K562 (cell line): ENCODE results near the gene HMCN1. TPM values are rescaled to one million over a fixed set of nuclear protein-coding genes. Genes with fewer than 3 reads are reported as not detected.

Experiments used
- ATAC-seq: fragments of 200-7000 bp; cut with Tn5 transposase; 3 replicates; pipeline ENCODE4 v1.9.1; 2020; ENCODE audit warnings: moderate library complexity
- BruUV-seq: library from RNA; stranded (reverse); fragments of 400-500 nt; replicated peaks from 2 replicates; lab custom pipeline; 2021; lab: Mats Ljungman, UMichigan
- CTCF ChIA-PET: fragments of 300-600 bp; formaldehyde crosslinking; extraction: SDS; loops from one replicate; lab custom pipeline; 2021; ENCODE audit warnings: low intra/inter-chr PET ratio; lab: Yijun Ruan, JAX
- POLR2A ChIA-PET: fragments of 300-600, 350-650 bp; sonication (Branson Sonifier 250); formaldehyde crosslinking; extraction: SDS; loops from one replicate; lab custom pipeline; 2021; ENCODE audit warnings: antibody characterized with exemption, inconsistent platforms; lab: Yijun Ruan, JAX
- DNase-seq, 4 experiments: peaks; one replicate each; pipeline versions ENCODE4 v3.0.0 to v3.0.0-alpha.2; 2011 to 2018; ENCODE audit warnings: low spot score in 3 of 4, mixed read lengths in 3 of 4; ENCODE audit errors: extremely low read depth in 1 of 4
- FAIRE-seq: peaks from 2 replicates; lab custom pipeline; 2011; peaks lifted over from hg19 to GRCh38; lab: Jason Lieb, UNC
- H2AFZ ChIP-seq: 2 replicates; pipeline ENCODE4 v1.6.0; 2011; ENCODE audit warnings: low read depth, low read length, control low read depth, inconsistent platforms
- H3K27ac ChIP-seq: fragments of 200-600 bp; 3 replicates; pipeline ENCODE4 v1.8.0; 2011; ENCODE audit warnings: low read depth, mild to moderate bottlenecking, control low read depth, inconsistent platforms, low read length, moderate library complexity, mixed read lengths; ENCODE audit errors: extremely low read depth
- H3K27me3 ChIP-seq, 2 experiments: fragments of 300-600 bp in 1 of 2; 2 replicates in 1 of 2; 3 replicates in 1 of 2; pipeline versions ENCODE4 v1.6.0 to v1.8.0; 2011; ENCODE audit warnings: inconsistent platforms in 2 of 2, low read length in 2 of 2, mild to moderate bottlenecking in 1 of 2, mixed read lengths in 1 of 2, moderate library complexity in 1 of 2; ENCODE audit not compliant: control insufficient read depth in 2 of 2, insufficient read depth in 2 of 2
- H3K36me3 ChIP-seq: fragments of 300-600 bp; 3 replicates; pipeline ENCODE4 v1.8.0; 2011; ENCODE audit warnings: mild to moderate bottlenecking, low read length, inconsistent platforms; ENCODE audit not compliant: control insufficient read depth, insufficient read depth
- H3K4me1 ChIP-seq, 2 experiments: fragments of 200-600 bp in 1 of 2; replicated peaks in 1 of 2; 2 replicates in 1 of 2; 3 replicates in 1 of 2; pipeline versions ENCODE4 v1.5.1 to v1.8.0; 2011; ENCODE audit warnings: inconsistent platforms in 2 of 2, low read length in 2 of 2, mild to moderate bottlenecking in 1 of 2, mixed read lengths in 1 of 2, moderate library complexity in 1 of 2; ENCODE audit not compliant: control insufficient read depth in 2 of 2, insufficient read depth in 2 of 2
- H3K4me2 ChIP-seq: 2 replicates; pipeline ENCODE4 v1.6.1; 2011; ENCODE audit warnings: low read length, control low read depth, inconsistent platforms, mixed read lengths; ENCODE audit not compliant: insufficient read depth
- H3K4me3 ChIP-seq: fragments of 200-600 bp; sonication (generic), shearing (Covaris generic); 2 replicates; pipeline ENCODE4 v1.5.1; 2016; ENCODE audit warnings: control low read depth, inconsistent platforms
- H3K79me2 ChIP-seq: fragments of 200-600 bp; 3 replicates; pipeline ENCODE4 v1.8.0; 2011; ENCODE audit warnings: low read length, inconsistent platforms; ENCODE audit not compliant: control insufficient read depth, insufficient read depth
- H3K9ac ChIP-seq, 2 experiments: 2 replicates each; pipeline versions ENCODE4 v1.6.0 to v1.6.1; 2011; ENCODE audit warnings: low read depth in 2 of 2, low read length in 2 of 2, control low read depth in 1 of 2, inconsistent platforms in 1 of 2, mild to moderate bottlenecking in 1 of 2, mixed read lengths in 1 of 2; ENCODE audit not compliant: insufficient read depth in 1 of 2
- H3K9me1 ChIP-seq: one replicate; pipeline ENCODE4 v1.6.0; 2011; ENCODE audit warnings: inconsistent platforms, mild to moderate bottlenecking, low read length, moderate library complexity; ENCODE audit not compliant: control insufficient read depth, insufficient read depth
- H3K9me3 ChIP-seq: replicated peaks from 2 replicates; pipeline ENCODE4 v1.5.1; 2011; ENCODE audit warnings: low read depth, low read length, inconsistent platforms; ENCODE audit not compliant: control insufficient read depth, insufficient read depth
- H4K20me1 ChIP-seq: replicated peaks from 2 replicates; pipeline ENCODE4 v1.6.1; 2011; ENCODE audit warnings: low read length, inconsistent platforms, mixed read lengths; ENCODE audit not compliant: control insufficient read depth, insufficient read depth
- HINFP ChIP-seq: fragments of 450-650 bp; conservative IDR thresholded peaks from 2 replicates; pipeline ENCODE4 v1.6.1; 2016; ENCODE audit warnings: missing genetic modification characterization, low read depth, mild to moderate bottlenecking, control low read depth, missing compliant biosample characterization
- NFXL1 ChIP-seq: fragments of 450-650 bp; formaldehyde crosslinking; IDR thresholded peaks from 2 replicates; pipeline ENCODE4 v1.4.0; 2021; ENCODE audit warnings: mild to moderate bottlenecking
- RBM17 ChIP-seq: fragments of 200-400 bp; formaldehyde crosslinking; IDR thresholded peaks from 2 replicates; pipeline ENCODE4 v1.6.1; 2017; ENCODE audit warnings: low read depth, mild to moderate bottlenecking, low read length, borderline replicate concordance
- RBM34 ChIP-seq: fragments of 200-400 bp; formaldehyde crosslinking; IDR thresholded peaks from 2 replicates; pipeline ENCODE4 v1.6.1; 2018; ENCODE audit warnings: low read length, borderline replicate concordance; ENCODE audit not compliant: insufficient read depth
- SFPQ ChIP-seq: fragments of 200-400 bp; formaldehyde crosslinking; IDR thresholded peaks from 2 replicates; pipeline ENCODE4 v1.6.1; 2017; ENCODE audit warnings: mild to moderate bottlenecking, low read depth, low read length, moderate library complexity
- SUPT5H ChIP-seq: fragments of 450-650 bp; IDR thresholded peaks from 2 replicates; pipeline ENCODE4 v1.6.1; 2016
- ZKSCAN3 ChIP-seq: fragments of 250-450 bp; sonication (Bioruptor Pico); IDR thresholded peaks from 2 replicates; pipeline ENCODE4 v1.4.0; 2020
- ZNF316 ChIP-seq: fragments of 450-650 bp; IDR thresholded peaks from 2 replicates; pipeline ENCODE4 v1.6.1; 2016
- WGBS: fragments of 100-300 bp; shearing (Covaris generic); methylation state at CpG from one replicate; pipeline ENCODE4 v1.1.6; 2016; ENCODE audit warnings: low coverage, mixed read lengths; ENCODE audit not compliant: insufficient coverage; ENCODE audit errors: missing lambda C conversion rate; 5-methylcytosine and 5-hydroxymethylcytosine counted together
- in situ Hi-C: fragments of 300-500 bp; cut with MboI; formaldehyde crosslinking; loops from 4 replicates; pipeline ENCODE4 v1.15.0; 2018; ENCODE audit warnings: inconsistent platforms, mixed read lengths
- intact Hi-C: fragments of 100-400 bp; cut with micrococcal nuclease; formaldehyde crosslinking; loops from 2 replicates; pipeline ENCODE4 v1.14.2; 2022
- polyA plus RNA-seq, 8 experiments: library from polyadenylated mRNA; depleted of rRNA in 4 of 8; stranded (reverse) in 5 of 8; unstranded in 3 of 8; fragments of >200 nt; fragmentation: Nextera tagmentation in 2 of 8; fragmentation: Illumina TruSeq in 1 of 8; extraction: Ambion mirVana in 2 of 8; extraction: Trizol in 1 of 8; gene quantifications; 2 replicates each; pipeline versions ENCODE4 v1.2.1 to v1.2.3, GENCODE V29; 2011 to 2014; ENCODE audit warnings: inconsistent platforms in 1 of 8, missing spikeins in 1 of 8
- total RNA-seq, 7 experiments: library from RNA; depleted of rRNA in 6 of 7; stranded (reverse); fragments of >200 nt in 6 of 7; fragmentation: Illumina TruSeq in 2 of 7; extraction: Trizol in 2 of 7; gene quantifications; 2 replicates each; pipeline versions ENCODE4 v1.2.1 to v1.2.3, GENCODE V29; 2011 to 2021; ENCODE audit warnings: low replicate concordance in 1 of 7
- TF ChIP-seq, protein P1 (sequence below): fragments of 450-650 bp; formaldehyde crosslinking; IDR thresholded peaks from 2 replicates; pipeline ENCODE4 v1.4.0; 2020; ENCODE audit warnings: mild to moderate bottlenecking

Gene HMCN1
- total and polyA plus RNA-seq, 9 of the 15 experiments (the other 6 are each of a cell fraction or from before 2014, with no cell fraction given) = 0.07 to 0.36 (median 0.21) TPM

DNA sequence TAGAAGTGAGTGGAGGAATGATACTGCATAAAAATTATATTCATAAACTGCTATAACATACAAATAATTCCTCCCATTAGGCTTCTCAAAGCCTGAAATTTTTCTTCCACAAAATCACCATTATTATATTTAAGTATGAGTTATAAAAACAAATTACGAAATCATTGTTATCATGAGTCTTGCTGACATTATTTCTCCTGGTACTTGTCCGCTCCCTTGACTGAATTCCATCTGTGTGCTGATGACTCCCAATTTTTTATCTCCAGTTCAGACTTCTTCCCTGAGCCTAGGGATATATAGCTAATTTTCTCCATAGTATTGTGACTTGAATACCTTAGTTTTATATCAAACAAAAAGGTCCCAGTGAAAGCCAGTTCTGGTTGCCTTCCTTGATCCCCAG is 268.2 kb downstream of the HMCN1 start:
- CTCF ChIA-PET = no interaction called here
- DNase-seq = no peak
- no peak for ATAC-seq

More for the DNA sequence above, 268.2 kb downstream of the HMCN1 start:
- H3K79me2 ChIP-seq = no peaks in the 10 kb centered on the region
- no peaks in the 10 kb centered on the region for H3K9me1 ChIP-seq
- no TSS peak for BruUV-seq
- no peaks in the 10 kb centered on the region for H3K36me3 ChIP-seq
- no peak overlapping the region for H3K9ac ChIP-seq
- in situ Hi-C loops = no loop called here
- POLR2A ChIA-PET = no interaction called here
- TF ChIP-seq HINFP (no peak), RBM34 (no peak), ZKSCAN3 (no peak), SUPT5H (no peak), SFPQ (no peak), NFXL1 (CRISPR knock-in tag) (no peak), RBM17 (no peak), ZNF316 (no peak)
- TF ChIP-seq, protein P1, sequence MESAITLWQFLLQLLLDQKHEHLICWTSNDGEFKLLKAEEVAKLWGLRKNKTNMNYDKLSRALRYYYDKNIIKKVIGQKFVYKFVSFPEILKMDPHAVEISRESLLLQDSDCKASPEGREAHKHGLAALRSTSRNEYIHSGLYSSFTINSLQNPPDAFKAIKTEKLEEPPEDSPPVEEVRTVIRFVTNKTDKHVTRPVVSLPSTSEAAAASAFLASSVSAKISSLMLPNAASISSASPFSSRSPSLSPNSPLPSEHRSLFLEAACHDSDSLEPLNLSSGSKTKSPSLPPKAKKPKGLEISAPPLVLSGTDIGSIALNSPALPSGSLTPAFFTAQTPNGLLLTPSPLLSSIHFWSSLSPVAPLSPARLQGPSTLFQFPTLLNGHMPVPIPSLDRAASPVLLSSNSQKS = no peak
- H4K20me1 ChIP-seq = no peaks in the 10 kb centered on the region
- no peak overlapping the region for H2AFZ ChIP-seq
- no peaks in the 10 kb centered on the region for H3K9me3 ChIP-seq
- no peak overlapping the region for H3K4me2 ChIP-seq
- FAIRE-seq = no peak
- no peaks in the 10 kb centered on the region for H3K27me3 ChIP-seq
- intact Hi-C loops = no loop called here
- H3K4me3 ChIP-seq = no peak overlapping the region
- no peak overlapping the region for H3K27ac ChIP-seq
- WGBS = 51% methylated on average over 2 of the region's 2 CpGs
- no peaks in the 10 kb centered on the region for H3K4me1 ChIP-seq
